GM12878 (cell line): ENCODE measurements around the gene RPL13A. TPM values are rescaled to one million over a fixed set of nuclear protein-coding genes. Genes with fewer than 3 reads are reported as not detected.

ENCODE experiments used
- ATAC-seq: fragments of 200-7000 bp; cut with Tn5 transposase; 3 replicates; pipeline ENCODE4 v1.9.1; 2020; ENCODE audit warnings: mild to moderate bottlenecking, moderate library complexity
- BruUV-seq: library from RNA; stranded (reverse); fragments of 400-500 nt; replicated peaks from 2 replicates; lab custom pipeline; 2021; lab: Mats Ljungman, UMichigan
- CTCF ChIA-PET: fragments of 300-600 bp; sonication (Branson Sonifier 250); formaldehyde crosslinking; extraction: SDS; loops from one replicate; lab custom pipeline; 2021; ENCODE audit warnings: inconsistent platforms; lab: Yijun Ruan, JAX
- POLR2A ChIA-PET: fragments of 350-600 bp; formaldehyde crosslinking; extraction: SDS; loops from one replicate; lab custom pipeline; 2021; ENCODE audit warnings: inconsistent platforms; lab: Charles Lee
- RAD21 ChIA-PET: fragments of 300-600 bp; sonication (Branson Sonifier 250); formaldehyde crosslinking; loops from one replicate; lab custom pipeline; 2023; ENCODE audit warnings: antibody characterized with exemption; ENCODE audit not compliant: unreplicated experiment; lab: Charles Lee
- SMC1A ChIA-PET: fragments of 300-600 bp; sonication (Branson Sonifier 250); formaldehyde crosslinking; loops from one replicate; lab custom pipeline; 2023; ENCODE audit not compliant: unreplicated experiment, uncharacterized antibody; lab: Charles Lee
- DNase-seq: peaks from one replicate; pipeline ENCODE4 v3.0.0-alpha.2; 2011; ENCODE audit warnings: low read depth, low spot score
- FAIRE-seq: peaks from 3 replicates; lab custom pipeline; 2011; peaks lifted over from hg19 to GRCh38; lab: Jason Lieb, UNC
- H2AFZ ChIP-seq: 2 replicates; pipeline ENCODE4 v1.6.0; 2011; ENCODE audit warnings: low read depth, low read length, control low read depth; ENCODE audit not compliant: control insufficient read depth
- H3K27ac ChIP-seq: 2 replicates; pipeline ENCODE4 v1.5.1; 2011; ENCODE audit warnings: control low read depth; ENCODE audit not compliant: control insufficient read depth, insufficient read depth
- H3K27me3 ChIP-seq, 2 experiments: replicated peaks in 1 of 2; 2 replicates each; pipeline versions ENCODE4 v1.6.0 to v1.6.1; 2011; ENCODE audit warnings: low read length in 1 of 2; ENCODE audit not compliant: control insufficient read depth in 2 of 2, insufficient read depth in 2 of 2
- H3K36me3 ChIP-seq, 2 experiments: 2 replicates each; pipeline ENCODE4 v1.5.1; 2011; ENCODE audit warnings: low read length in 1 of 2; ENCODE audit not compliant: control insufficient read depth in 2 of 2, insufficient read depth in 2 of 2
- H3K4me1 ChIP-seq: 2 replicates; pipeline ENCODE4 v1.6.1; 2011; ENCODE audit warnings: mild to moderate bottlenecking, low read length, moderate library complexity, mixed read lengths; ENCODE audit not compliant: control insufficient read depth, insufficient read depth
- H3K4me2 ChIP-seq: 2 replicates; pipeline ENCODE4 v1.6.0; 2011; ENCODE audit warnings: control low read depth; ENCODE audit not compliant: control insufficient read depth, insufficient read depth
- H3K4me3 ChIP-seq: fragments of 200-600 bp; sonication (generic); 2 replicates; pipeline ENCODE4 v1.5.1; 2016
- H3K79me2 ChIP-seq: 2 replicates; pipeline ENCODE4 v1.6.0; 2011; ENCODE audit warnings: low read length; ENCODE audit not compliant: control insufficient read depth, insufficient read depth
- H3K9ac ChIP-seq: 2 replicates; pipeline ENCODE4 v1.8.0; 2011; ENCODE audit warnings: low read length, control low read depth, mixed read lengths; ENCODE audit not compliant: control insufficient read depth, insufficient read depth
- H3K9me3 ChIP-seq: replicated peaks from 3 replicates; pipeline ENCODE4 v1.5.1; 2011; ENCODE audit warnings: mild to moderate bottlenecking, low read length; ENCODE audit not compliant: control insufficient read depth, insufficient read depth
- H4K20me1 ChIP-seq: 2 replicates; pipeline ENCODE4 v1.6.0; 2011; ENCODE audit not compliant: control insufficient read depth, insufficient read depth
- CBX3 ChIP-seq: fragments of 200-600 bp; sonication (generic); IDR thresholded peaks from 2 replicates; pipeline ENCODE4 v1.6.1; 2016; ENCODE audit warnings: low read depth, borderline replicate concordance
- CHD1 ChIP-seq: IDR thresholded peaks from 2 replicates; pipeline ENCODE4 v1.6.1; 2012; ENCODE audit warnings: low read depth, low read length, improper control_type of control experiment
- FOS ChIP-seq: IDR thresholded peaks from 3 replicates; pipeline ENCODE4 v1.6.1; 2011; ENCODE audit warnings: borderline replicate concordance; ENCODE audit not compliant: insufficient read length; ENCODE audit errors: extremely low read depth
- KAT2A ChIP-seq: conservative IDR thresholded peaks from 2 replicates; pipeline ENCODE4 v1.6.1; 2011; ENCODE audit warnings: low read depth, low read length; ENCODE audit not compliant: control insufficient read depth
- KLF5 ChIP-seq: fragments of 450-650 bp; IDR thresholded peaks from 2 replicates; pipeline ENCODE4 v1.6.1; 2014; ENCODE audit warnings: mild to moderate bottlenecking; ENCODE audit not compliant: partially characterized antibody
- RAD21 ChIP-seq: IDR thresholded peaks from 2 replicates; pipeline ENCODE4 v1.6.1; 2011; ENCODE audit warnings: mild to moderate bottlenecking, low read depth, low read length, moderate library complexity; ENCODE audit not compliant: insufficient read depth
- SMARCA5 ChIP-seq: fragments of 450-650 bp; IDR thresholded peaks from 2 replicates; pipeline ENCODE4 v1.6.1; 2017; ENCODE audit warnings: mild to moderate bottlenecking
- SRF ChIP-seq, 2 experiments: IDR thresholded peaks; 2 replicates each; pipeline ENCODE4 v1.6.1; 2011; ENCODE audit warnings: low read depth in 2 of 2, low read length in 2 of 2, mild to moderate bottlenecking in 1 of 2, moderate library complexity in 1 of 2
- STAT3 ChIP-seq: IDR thresholded peaks from 2 replicates; pipeline ENCODE4 v1.6.1; 2011; ENCODE audit warnings: low read depth, low read length, improper control_type of control experiment
- TARDBP ChIP-seq: IDR thresholded peaks from 2 replicates; pipeline ENCODE4 v1.6.1; 2016; ENCODE audit warnings: borderline replicate concordance
- WGBS: methylation state at CpG from one replicate; pipeline ENCODE4 v1.1.6; 2016; ENCODE audit warnings: low lambda C conversion rate; ENCODE audit not compliant: insufficient replicate concordance, insufficient coverage; ENCODE audit errors: missing lambda C conversion rate; 5-methylcytosine and 5-hydroxymethylcytosine counted together
- in situ Hi-C: fragments of 300-500 bp; cut with MboI; formaldehyde crosslinking; loops from 9 replicates; pipeline ENCODE4 v1.14.3; 2018; ENCODE audit warnings: mixed read lengths
- intact Hi-C: fragments of 100-400 bp; cut with micrococcal nuclease; formaldehyde crosslinking; loops from one replicate; pipeline ENCODE4 v1.14.2; 2022; ENCODE audit not compliant: unreplicated experiment
- polyA plus RNA-seq, 11 experiments: library from polyadenylated mRNA; depleted of rRNA in 4 of 11; unstranded in 6 of 11; stranded (reverse) in 5 of 11; fragments of >200 nt; fragmentation: Nextera tagmentation in 4 of 11; fragmentation: Illumina TruSeq in 1 of 11; extraction: Ambion mirVana in 4 of 11; extraction: Trizol in 1 of 11; gene quantifications; 1 replicate in 1 of 11; 2 replicates in 10 of 11; pipeline versions ENCODE4 v1.2.1 to v1.2.3, GENCODE V29; 2011 to 2016; ENCODE audit warnings: inconsistent platforms in 2 of 11, missing spikeins in 2 of 11, low read depth in 1 of 11
- total RNA-seq, 4 experiments: library from RNA; depleted of rRNA in 3 of 4; stranded (reverse); fragments of >200 nt in 3 of 4; fragmentation: Illumina TruSeq in 1 of 4; extraction: Trizol in 1 of 4; gene quantifications; 2 replicates each; pipeline versions ENCODE4 v1.2.1 to v1.2.3, GENCODE V29; 2013 to 2021
- TF ChIP-seq, protein P1 (sequence below): fragments of 450-650 bp; IDR thresholded peaks from 2 replicates; pipeline ENCODE4 v1.6.1; 2017; ENCODE audit warnings: low read depth, mild to moderate bottlenecking, moderate library complexity
- TF ChIP-seq, protein P2 (sequence below): IDR thresholded peaks from 2 replicates; pipeline ENCODE4 v1.6.1; 2011; ENCODE audit warnings: borderline replicate concordance, low read depth, mild to moderate bottlenecking, moderate library complexity, mixed read lengths, low read length; ENCODE audit not compliant: insufficient read depth; ENCODE audit errors: extremely low read length
- TF ChIP-seq, protein P3 (sequence below): fragments of 450-650 bp; formaldehyde crosslinking; IDR thresholded peaks from 2 replicates; pipeline ENCODE4 v1.4.0; 2022; ENCODE audit warnings: mild to moderate bottlenecking, moderate library complexity
- TF ChIP-seq, protein P4 (sequence below): IDR thresholded peaks from 2 replicates; pipeline ENCODE4 v1.6.1; 2011; ENCODE audit warnings: low read depth, low read length, improper control_type of control experiment, borderline replicate concordance

RPL13A gene
- total and polyA plus RNA-seq, 10 of the 15 experiments (the other 5 are each of a cell fraction or from before 2014, with no cell fraction given): 1,426 to 8,961 (median 4,266) TPM

DNA sequence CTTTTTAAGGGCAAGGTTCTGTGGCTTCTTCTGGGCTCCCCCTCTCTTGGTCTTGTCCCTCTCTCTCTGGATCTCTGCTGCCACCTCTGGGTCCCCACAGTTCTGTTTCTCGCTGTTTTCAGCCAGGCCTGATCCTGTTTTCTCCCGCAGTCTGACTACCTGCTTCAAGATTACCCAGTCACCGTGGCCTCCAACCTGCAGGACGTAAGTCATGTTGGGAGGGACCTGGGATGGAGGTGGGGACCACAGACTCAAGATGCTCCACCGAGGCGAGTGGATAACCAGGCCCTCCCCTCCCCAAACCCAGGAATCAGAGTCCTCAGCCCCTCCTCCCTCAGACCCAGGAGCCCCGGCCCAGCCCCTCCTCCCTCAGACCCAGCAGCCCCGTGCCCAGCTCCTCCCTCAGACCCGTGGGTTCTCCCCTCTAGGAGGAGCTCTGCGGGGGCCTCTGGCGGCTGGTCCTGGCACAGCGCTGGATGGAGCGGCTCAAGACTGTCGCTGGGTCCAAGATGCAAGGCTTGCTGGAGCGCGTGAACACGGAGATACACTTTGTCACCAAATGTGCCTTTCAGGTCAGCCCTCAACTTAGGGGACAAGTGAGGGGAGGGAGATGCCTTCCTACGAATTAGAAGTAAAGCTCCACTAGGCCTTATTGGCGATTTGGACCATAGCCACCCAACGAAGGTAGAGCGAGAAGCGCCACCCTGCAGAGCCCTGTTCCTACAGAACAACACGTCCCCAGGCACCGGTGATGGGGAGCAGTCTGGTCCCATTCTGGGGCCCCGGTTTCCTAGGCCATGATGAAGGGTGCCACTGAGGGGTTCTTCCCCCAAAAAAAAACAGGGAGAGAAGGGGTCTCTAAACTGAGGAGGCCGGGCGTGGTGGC lies 11.2 kb upstream of the RPL13A start (continued):
- peak; percentile 17; the same call in 1 of the 2 replicates for TF ChIP-seq RAD21
- TF ChIP-seq KAT2A: no peak

DNA sequence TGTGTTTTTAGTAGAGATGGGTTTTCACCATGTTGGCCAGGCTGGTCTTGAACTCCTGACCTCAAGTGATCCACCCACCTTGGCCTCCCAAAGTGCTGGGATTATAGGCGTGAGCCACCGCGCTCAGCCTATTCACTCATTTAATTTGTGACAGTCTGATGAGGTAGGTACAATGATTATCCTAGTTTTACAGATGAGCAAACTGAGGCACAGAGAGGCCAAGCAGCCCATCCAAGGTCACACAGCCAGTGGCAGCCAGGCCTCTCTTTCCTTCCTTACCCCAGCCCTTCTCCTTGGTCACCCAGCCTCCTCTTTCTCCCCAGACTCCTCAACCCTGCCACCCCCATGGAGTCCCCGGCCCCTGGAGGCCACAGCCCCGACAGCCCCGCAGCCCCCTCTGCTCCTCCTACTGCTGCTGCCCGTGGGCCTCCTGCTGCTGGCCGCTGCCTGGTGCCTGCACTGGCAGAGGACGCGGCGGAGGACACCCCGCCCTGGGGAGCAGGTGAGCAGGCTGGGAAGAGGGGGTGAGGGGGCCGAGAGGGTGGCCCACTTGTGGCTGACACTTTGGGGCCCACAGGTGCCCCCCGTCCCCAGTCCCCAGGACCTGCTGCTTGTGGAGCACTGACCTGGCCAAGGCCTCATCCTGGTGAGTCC lies 7.3 kb upstream of the RPL13A start:
- Histone ChIP-seq H3K36me3 (no peaks in the 10 kb centered on the region), H3K4me1 (no peaks in the 10 kb centered on the region), H3K79me2 (no peaks in the 10 kb centered on the region), H3K4me2 (no peak overlapping the region), H3K27me3 (no peaks in the 10 kb centered on the region), H3K27ac (no peak overlapping the region), H4K20me1 (no peaks in the 10 kb centered on the region), H3K9ac (no peak overlapping the region), H3K4me3 (no peak overlapping the region), H2AFZ (no peak overlapping the region), H3K9me3 (no peaks in the 10 kb centered on the region)
- POLR2A ChIA-PET: interaction anchor here (0.7 kb wide), 1 partner anchor 666 kb away, joined by 3 read pairs; no protein-coding TSS in a partner anchor
- RAD21 ChIA-PET: no interaction called here
- CTCF ChIA-PET: no interaction called here
- DNase-seq (no peak), ATAC-seq (no peak), FAIRE-seq (no peak)
- SMC1A ChIA-PET: no interaction called here
- in situ Hi-C loops: no loop called here
- BruUV-seq: no TSS peak
- intact Hi-C loops: no loop called here
- WGBS: 91% methylated on average over 11 of the region's 14 CpGs
- no peak for TF ChIP-seq SRF (IDR thresholded peaks at IDR 0.05; ENCODE audit: low read depth in 2 of 2, low read length in 2 of 2)
- TF ChIP-seq, protein P1, sequence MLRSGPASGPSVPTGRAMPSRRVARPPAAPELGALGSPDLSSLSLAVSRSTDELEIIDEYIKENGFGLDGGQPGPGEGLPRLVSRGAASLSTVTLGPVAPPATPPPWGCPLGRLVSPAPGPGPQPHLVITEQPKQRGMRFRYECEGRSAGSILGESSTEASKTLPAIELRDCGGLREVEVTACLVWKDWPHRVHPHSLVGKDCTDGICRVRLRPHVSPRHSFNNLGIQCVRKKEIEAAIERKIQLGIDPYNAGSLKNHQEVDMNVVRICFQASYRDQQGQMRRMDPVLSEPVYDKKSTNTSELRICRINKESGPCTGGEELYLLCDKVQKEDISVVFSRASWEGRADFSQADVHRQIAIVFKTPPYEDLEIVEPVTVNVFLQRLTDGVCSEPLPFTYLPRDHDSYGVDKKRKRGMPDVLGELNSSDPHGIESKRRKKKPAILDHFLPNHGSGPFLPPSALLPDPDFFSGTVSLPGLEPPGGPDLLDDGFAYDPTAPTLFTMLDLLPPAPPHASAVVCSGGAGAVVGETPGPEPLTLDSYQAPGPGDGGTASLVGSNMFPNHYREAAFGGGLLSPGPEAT: no peak
- no peak for TF ChIP-seq FOS
- TF ChIP-seq KLF5: no peak
- TF ChIP-seq, protein P2, sequence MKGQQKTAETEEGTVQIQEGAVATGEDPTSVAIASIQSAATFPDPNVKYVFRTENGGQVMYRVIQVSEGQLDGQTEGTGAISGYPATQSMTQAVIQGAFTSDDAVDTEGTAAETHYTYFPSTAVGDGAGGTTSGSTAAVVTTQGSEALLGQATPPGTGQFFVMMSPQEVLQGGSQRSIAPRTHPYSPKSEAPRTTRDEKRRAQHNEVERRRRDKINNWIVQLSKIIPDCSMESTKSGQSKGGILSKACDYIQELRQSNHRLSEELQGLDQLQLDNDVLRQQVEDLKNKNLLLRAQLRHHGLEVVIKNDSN: no peak
- TF ChIP-seq, protein P3, sequence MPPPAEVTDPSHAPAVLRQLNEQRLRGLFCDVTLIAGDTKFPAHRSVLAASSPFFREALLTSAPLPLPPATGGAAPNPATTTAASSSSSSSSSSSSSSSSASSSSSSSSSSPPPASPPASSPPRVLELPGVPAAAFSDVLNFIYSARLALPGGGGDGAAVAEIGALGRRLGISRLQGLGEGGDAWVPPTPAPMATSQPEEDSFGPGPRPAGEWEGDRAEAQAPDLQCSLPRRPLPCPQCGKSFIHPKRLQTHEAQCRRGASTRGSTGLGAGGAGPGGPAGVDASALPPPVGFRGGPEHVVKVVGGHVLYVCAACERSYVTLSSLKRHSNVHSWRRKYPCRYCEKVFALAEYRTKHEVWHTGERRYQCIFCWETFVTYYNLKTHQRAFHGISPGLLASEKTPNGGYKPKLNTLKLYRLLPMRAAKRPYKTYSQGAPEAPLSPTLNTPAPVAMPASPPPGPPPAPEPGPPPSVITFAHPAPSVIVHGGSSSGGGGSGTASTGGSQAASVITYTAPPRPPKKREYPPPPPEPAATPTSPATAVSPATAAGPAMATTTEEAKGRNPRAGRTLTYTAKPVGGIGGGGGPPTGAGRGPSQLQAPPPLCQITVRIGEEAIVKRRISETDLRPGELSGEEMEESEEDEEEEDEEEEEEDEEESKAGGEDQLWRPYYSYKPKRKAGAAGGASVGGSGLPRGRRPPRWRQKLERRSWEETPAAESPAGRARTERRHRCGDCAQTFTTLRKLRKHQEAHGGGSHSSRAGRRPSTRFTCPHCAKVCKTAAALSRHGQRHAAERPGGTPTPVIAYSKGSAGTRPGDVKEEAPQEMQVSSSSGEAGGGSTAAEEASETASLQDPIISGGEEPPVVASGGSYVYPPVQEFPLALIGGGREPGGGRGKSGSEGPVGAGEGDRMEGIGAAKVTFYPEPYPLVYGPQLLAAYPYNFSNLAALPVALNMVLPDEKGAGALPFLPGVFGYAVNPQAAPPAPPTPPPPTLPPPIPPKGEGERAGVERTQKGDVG (CRISPR knock-in tag): no peak
- TF ChIP-seq, protein P4, sequence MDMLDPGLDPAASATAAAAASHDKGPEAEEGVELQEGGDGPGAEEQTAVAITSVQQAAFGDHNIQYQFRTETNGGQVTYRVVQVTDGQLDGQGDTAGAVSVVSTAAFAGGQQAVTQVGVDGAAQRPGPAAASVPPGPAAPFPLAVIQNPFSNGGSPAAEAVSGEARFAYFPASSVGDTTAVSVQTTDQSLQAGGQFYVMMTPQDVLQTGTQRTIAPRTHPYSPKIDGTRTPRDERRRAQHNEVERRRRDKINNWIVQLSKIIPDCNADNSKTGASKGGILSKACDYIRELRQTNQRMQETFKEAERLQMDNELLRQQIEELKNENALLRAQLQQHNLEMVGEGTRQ: no peak
- TF ChIP-seq SMARCA5: no peak
- TF ChIP-seq CHD1: no peak
- no peak for TF ChIP-seq TARDBP
- no peak for TF ChIP-seq STAT3
- no peak for TF ChIP-seq CBX3
